ENCODE results near the gene PLD1.

Gene PLD1

DNA sequence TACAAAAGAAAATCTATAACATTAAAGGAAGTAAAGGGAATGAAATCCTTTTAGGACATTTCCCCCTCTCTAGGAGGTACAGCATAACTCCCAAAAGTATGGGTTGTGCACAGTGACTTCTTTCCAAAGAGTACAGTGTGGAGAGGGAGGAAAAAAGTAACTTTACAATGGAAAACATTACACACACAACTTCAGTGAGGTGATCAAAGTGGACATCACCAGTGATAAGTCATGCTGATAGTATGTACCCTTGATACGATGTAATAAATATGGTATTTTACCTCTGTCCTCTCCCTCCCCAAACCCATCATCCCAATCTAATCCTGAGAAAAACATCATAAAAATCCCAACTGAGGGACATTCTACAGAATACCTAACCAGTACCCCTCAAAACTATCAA is 10.8 kb downstream of the PLD1 start:
- Histone ChIP-seq H3K4me1 (ENCODE audit: control insufficient read depth, insufficient read depth, low read length) (peaks cover 6% of the 10 kb centered on the region), H3K9me3 (ENCODE audit: control insufficient read depth, insufficient read depth, low read depth, low read length) (no peaks in the 10 kb centered on the region), H3K4me3 (ENCODE audit: low read depth, low read length) (no peak overlapping the region), H3K27ac (ENCODE audit: extremely low read depth, low read depth, low read length) (no peak overlapping the region), H3K36me3 (ENCODE audit: control insufficient read depth in 2 of 2, insufficient read depth in 1 of 2, low read length in 2 of 2) (no peaks in the 10 kb centered on the region)
- ChIA-PET POLR2A (no interaction called here), CTCF (no interaction called here)
- no peak for TF ChIP-seq GLI2 (tag by site-specific recombination; IDR thresholded peaks at IDR 0.05; ENCODE audit: borderline replicate concordance, low read depth)
- TF ChIP-seq ZNF544 (tag by site-specific recombination; IDR thresholded peaks at IDR 0.05) = no peak
- no peak for TF ChIP-seq ZNF791 (tag by site-specific recombination; IDR thresholded peaks at IDR 0.05)
- TF ChIP-seq SP2 (tag by site-specific recombination; IDR thresholded peaks at IDR 0.05) = no peak
- no peak for TF ChIP-seq EGR2 (tag by site-specific recombination; IDR thresholded peaks at IDR 0.05; ENCODE audit: low read depth)
- no peak for TF ChIP-seq ZBTB48 (tag by site-specific recombination; IDR thresholded peaks at IDR 0.05)
- TF ChIP-seq, protein P1, sequence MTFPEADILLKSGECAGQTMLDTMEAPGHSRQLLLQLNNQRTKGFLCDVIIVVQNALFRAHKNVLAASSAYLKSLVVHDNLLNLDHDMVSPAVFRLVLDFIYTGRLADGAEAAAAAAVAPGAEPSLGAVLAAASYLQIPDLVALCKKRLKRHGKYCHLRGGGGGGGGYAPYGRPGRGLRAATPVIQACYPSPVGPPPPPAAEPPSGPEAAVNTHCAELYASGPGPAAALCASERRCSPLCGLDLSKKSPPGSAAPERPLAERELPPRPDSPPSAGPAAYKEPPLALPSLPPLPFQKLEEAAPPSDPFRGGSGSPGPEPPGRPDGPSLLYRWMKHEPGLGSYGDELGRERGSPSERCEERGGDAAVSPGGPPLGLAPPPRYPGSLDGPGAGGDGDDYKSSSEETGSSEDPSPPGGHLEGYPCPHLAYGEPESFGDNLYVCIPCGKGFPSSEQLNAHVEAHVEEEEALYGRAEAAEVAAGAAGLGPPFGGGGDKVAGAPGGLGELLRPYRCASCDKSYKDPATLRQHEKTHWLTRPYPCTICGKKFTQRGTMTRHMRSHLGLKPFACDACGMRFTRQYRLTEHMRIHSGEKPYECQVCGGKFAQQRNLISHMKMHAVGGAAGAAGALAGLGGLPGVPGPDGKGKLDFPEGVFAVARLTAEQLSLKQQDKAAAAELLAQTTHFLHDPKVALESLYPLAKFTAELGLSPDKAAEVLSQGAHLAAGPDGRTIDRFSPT (tag by site-specific recombination; IDR thresholded peaks at IDR 0.05) = no peak
- no peak for TF ChIP-seq ZNF184 (tag by site-specific recombination; IDR thresholded peaks at IDR 0.05)
- no peak for TF ChIP-seq KLF7 (tag by site-specific recombination; IDR thresholded peaks at IDR 0.05; ENCODE audit: borderline replicate concordance)
- no peak for TF ChIP-seq ZNF10 (tag by site-specific recombination; IDR thresholded peaks at IDR 0.05)
- TF ChIP-seq, protein P2, sequence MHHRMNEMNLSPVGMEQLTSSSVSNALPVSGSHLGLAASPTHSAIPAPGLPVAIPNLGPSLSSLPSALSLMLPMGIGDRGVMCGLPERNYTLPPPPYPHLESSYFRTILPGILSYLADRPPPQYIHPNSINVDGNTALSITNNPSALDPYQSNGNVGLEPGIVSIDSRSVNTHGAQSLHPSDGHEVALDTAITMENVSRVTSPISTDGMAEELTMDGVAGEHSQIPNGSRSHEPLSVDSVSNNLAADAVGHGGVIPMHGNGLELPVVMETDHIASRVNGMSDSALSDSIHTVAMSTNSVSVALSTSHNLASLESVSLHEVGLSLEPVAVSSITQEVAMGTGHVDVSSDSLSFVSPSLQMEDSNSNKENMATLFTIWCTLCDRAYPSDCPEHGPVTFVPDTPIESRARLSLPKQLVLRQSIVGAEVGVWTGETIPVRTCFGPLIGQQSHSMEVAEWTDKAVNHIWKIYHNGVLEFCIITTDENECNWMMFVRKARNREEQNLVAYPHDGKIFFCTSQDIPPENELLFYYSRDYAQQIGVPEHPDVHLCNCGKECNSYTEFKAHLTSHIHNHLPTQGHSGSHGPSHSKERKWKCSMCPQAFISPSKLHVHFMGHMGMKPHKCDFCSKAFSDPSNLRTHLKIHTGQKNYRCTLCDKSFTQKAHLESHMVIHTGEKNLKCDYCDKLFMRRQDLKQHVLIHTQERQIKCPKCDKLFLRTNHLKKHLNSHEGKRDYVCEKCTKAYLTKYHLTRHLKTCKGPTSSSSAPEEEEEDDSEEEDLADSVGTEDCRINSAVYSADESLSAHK (tag by site-specific recombination; IDR thresholded peaks at IDR 0.05) = no peak
- TF ChIP-seq ZNF521 (tag by site-specific recombination; IDR thresholded peaks at IDR 0.05) = no peak
- TF ChIP-seq ZNF221 (tag by site-specific recombination; IDR thresholded peaks at IDR 0.05; ENCODE audit: borderline replicate concordance) = no peak

DNA sequence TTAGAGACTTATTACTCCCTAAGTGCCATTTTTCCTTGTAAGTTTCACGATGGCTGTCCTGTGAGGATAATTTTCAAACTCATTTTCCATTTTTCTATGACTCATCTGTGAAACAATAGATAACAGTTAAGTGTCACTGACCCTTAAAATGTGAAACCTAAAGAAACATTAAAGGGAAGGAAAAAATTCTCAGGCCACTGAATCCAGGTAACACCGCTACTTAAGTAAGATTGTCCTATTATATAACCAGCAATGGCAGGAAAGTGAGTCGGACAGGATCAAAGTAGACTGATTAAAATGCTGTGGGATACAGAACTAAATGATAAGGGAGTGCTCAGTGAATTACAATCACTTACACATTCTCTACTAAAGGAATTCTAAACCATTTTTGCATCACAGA is 12.4 kb downstream of the PLD1 start:
- 0 out of 2 replicates have a peak, but pooled peaks have one; percentile 9 for TF ChIP-seq ZEB2 (tag by site-specific recombination; IDR thresholded peaks at IDR 0.05)
- TF ChIP-seq, protein P3, sequence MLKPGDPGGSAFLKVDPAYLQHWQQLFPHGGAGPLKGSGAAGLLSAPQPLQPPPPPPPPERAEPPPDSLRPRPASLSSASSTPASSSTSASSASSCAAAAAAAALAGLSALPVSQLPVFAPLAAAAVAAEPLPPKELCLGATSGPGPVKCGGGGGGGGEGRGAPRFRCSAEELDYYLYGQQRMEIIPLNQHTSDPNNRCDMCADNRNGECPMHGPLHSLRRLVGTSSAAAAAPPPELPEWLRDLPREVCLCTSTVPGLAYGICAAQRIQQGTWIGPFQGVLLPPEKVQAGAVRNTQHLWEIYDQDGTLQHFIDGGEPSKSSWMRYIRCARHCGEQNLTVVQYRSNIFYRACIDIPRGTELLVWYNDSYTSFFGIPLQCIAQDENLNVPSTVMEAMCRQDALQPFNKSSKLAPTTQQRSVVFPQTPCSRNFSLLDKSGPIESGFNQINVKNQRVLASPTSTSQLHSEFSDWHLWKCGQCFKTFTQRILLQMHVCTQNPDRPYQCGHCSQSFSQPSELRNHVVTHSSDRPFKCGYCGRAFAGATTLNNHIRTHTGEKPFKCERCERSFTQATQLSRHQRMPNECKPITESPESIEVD (tag by site-specific recombination; IDR thresholded peaks at IDR 0.05) = 0 out of 2 replicates have a peak, but pooled peaks have one; percentile 37
- TF ChIP-seq ZNF777 (tag by site-specific recombination; IDR thresholded peaks at IDR 0.05; ENCODE audit: borderline replicate concordance) = no peak
- no peak for TF ChIP-seq ZNF660 (tag by site-specific recombination; IDR thresholded peaks at IDR 0.05)
- Histone ChIP-seq H3K36me3 (ENCODE audit: control insufficient read depth in 2 of 2, insufficient read depth in 1 of 2, low read length in 2 of 2) (no peaks in the 10 kb centered on the region), H3K4me3 (ENCODE audit: low read depth, low read length) (no peak overlapping the region), H3K9me3 (ENCODE audit: control insufficient read depth, insufficient read depth, low read depth, low read length) (no peaks in the 10 kb centered on the region), H3K27ac (ENCODE audit: extremely low read depth, low read depth, low read length) (no peak overlapping the region), H3K4me1 (ENCODE audit: control insufficient read depth, insufficient read depth, low read length) (peaks cover 6% of the 10 kb centered on the region)
- ChIA-PET POLR2A (no interaction called here), CTCF (interaction anchor here (0.6 kb wide), 1 partner anchor 1748 kb away, joined by 3 read pairs; no protein-coding TSS in a partner anchor)

Measured in HEK293 (cell line).